Amniotic epithelial cell (primary cell): ENCODE measurements around the gene KCNJ5.

Experiments used
- DNase-seq: peaks from one replicate; pipeline ENCODE4 v3.0.0-alpha.2; 2010; ENCODE audit warnings: low read depth

The KCNJ5 gene

GRCh38 chr11:128871168-128871610 is 20.0 kb upstream of the KCNJ5 start:
- no peak for DNase-seq

GRCh38 chr11:128872094-128872493 is 19.1 kb upstream of the KCNJ5 start:
- no peak for DNase-seq

- DNase-seq: no peak
Observed at GRCh38 chr11:128872594-128872993, 18.6 kb upstream of the KCNJ5 start.

- DNase-seq: no peak
Observed at GRCh38 chr11:128874427-128874826, 16.7 kb upstream of the KCNJ5 start.

- no peak for DNase-seq
Observed at GRCh38 chr11:128876133-128876650, 15.0 kb upstream of the KCNJ5 start.

- no peak for DNase-seq
Observed at GRCh38 chr11:128877726-128878125, 13.4 kb upstream of the KCNJ5 start.

GRCh38 chr11:128878455-128878854 is 12.7 kb upstream of the KCNJ5 start:
- no peak for DNase-seq

- DNase-seq: no peak
Observed at GRCh38 chr11:128879817-128880216, 11.3 kb upstream of the KCNJ5 start.

GRCh38 chr11:128881221-128881620 is 9.9 kb upstream of the KCNJ5 start:
- no peak for DNase-seq

GRCh38 chr11:128882451-128882850 is 8.7 kb upstream of the KCNJ5 start:
- DNase-seq: no peak

- no peak for DNase-seq
Observed at GRCh38 chr11:128884054-128884453, 7.1 kb upstream of the KCNJ5 start.

GRCh38 chr11:128884703-128885338 is 6.3 kb upstream of the KCNJ5 start:
- peak; percentile 57 for DNase-seq

- no peak for DNase-seq
Observed at GRCh38 chr11:128886406-128887124, 4.6 kb upstream of the KCNJ5 start.

GRCh38 chr11:128888034-128888985 is 2.8 kb upstream of the KCNJ5 start:
- no peak for DNase-seq

- DNase-seq: no peak
Observed at GRCh38 chr11:128889657-128890213, 1.4 kb upstream of the KCNJ5 start.

- no peak for DNase-seq
Observed at GRCh38 chr11:128890216-128890542, 977 bp upstream of the KCNJ5 start.

GRCh38 chr11:128891913-128892398 is 800 bp downstream of the KCNJ5 start:
- no peak for DNase-seq

- DNase-seq: peak; percentile 49
Observed at GRCh38 chr11:128892866-128893565, 1.9 kb downstream of the KCNJ5 start.

GRCh38 chr11:128893578-128894285 is 2.6 kb downstream of the KCNJ5 start:
- DNase-seq: no peak

- no peak for DNase-seq
Observed at GRCh38 chr11:128894286-128894681, 3.1 kb downstream of the KCNJ5 start.

GRCh38 chr11:128894685-128895084 is 3.5 kb downstream of the KCNJ5 start:
- DNase-seq: peak; percentile 11
